AG09319 (cell line): Measurements from ENCODE around the gene ALOX12.

Experiments
- DNase-seq: peaks from one replicate; pipeline ENCODE4 v3.0.0-alpha.2; 2010; ENCODE audit warnings: low read depth; ENCODE audit errors: extremely low read depth
- TF ChIP-seq, protein P1 (sequence below): IDR thresholded peaks from 2 replicates; pipeline ENCODE4 v1.5.1; 2011; ENCODE audit warnings: low read depth, mild to moderate bottlenecking, inconsistent platforms, low read length, moderate library complexity

Gene ALOX12

DNA sequence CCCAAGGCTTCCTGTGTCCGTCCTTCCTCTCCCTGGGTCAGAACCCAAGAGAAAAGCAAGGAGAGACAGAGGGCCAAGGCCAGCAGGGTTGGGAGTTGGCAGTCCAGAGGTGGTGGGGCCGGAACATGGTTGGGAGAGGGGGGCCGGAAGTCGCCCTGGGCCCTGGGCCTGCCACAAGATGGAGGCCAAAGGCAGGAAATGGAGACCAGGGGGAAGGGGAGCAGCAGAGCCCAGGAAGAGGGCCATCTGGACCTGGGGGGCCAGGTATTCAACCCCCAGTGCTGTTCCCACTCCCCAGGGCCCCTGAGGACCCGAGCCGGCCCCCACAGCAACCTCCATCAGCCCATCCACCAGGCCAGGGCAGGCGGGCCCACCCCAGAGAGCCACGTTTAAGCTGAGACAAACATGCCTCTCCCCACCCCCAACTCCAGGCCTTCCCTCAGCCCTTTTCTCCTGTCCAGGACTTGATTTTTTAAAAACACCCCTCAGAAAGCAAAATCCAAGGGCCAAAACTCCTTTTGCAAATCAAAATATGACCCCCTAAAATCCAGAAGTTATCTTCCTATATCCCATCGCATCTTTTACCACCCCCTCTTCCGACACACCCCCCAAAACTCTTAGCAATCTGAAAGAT lies 22.6 kb downstream of the ALOX12 start:
- TF ChIP-seq, protein P1, sequence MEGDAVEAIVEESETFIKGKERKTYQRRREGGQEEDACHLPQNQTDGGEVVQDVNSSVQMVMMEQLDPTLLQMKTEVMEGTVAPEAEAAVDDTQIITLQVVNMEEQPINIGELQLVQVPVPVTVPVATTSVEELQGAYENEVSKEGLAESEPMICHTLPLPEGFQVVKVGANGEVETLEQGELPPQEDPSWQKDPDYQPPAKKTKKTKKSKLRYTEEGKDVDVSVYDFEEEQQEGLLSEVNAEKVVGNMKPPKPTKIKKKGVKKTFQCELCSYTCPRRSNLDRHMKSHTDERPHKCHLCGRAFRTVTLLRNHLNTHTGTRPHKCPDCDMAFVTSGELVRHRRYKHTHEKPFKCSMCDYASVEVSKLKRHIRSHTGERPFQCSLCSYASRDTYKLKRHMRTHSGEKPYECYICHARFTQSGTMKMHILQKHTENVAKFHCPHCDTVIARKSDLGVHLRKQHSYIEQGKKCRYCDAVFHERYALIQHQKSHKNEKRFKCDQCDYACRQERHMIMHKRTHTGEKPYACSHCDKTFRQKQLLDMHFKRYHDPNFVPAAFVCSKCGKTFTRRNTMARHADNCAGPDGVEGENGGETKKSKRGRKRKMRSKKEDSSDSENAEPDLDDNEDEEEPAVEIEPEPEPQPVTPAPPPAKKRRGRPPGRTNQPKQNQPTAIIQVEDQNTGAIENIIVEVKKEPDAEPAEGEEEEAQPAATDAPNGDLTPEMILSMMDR = no peak
- DNase-seq = no peak

DNA sequence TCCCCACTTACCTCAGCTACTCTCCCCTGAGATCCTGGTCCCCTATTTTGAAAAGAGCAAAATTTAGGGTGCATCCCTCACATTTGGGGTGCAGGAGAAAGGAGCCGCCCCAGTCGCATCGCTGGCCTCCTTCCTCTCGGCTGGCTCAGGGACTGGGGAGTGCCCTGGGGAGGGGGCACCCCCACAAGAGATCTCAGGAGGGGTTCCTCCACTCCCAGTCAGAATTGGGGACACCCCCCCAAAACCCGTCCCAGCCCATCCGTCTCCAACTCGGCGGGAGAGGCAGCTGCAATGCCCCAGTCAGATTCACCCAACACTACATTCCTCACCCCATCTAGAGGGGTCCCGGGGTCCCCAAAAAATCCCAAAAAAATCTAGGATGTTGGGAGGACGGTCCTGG lies 23.5 kb downstream of the ALOX12 start:
- DNase-seq = no peak
- TF ChIP-seq, protein P1 = no peak

DNA sequence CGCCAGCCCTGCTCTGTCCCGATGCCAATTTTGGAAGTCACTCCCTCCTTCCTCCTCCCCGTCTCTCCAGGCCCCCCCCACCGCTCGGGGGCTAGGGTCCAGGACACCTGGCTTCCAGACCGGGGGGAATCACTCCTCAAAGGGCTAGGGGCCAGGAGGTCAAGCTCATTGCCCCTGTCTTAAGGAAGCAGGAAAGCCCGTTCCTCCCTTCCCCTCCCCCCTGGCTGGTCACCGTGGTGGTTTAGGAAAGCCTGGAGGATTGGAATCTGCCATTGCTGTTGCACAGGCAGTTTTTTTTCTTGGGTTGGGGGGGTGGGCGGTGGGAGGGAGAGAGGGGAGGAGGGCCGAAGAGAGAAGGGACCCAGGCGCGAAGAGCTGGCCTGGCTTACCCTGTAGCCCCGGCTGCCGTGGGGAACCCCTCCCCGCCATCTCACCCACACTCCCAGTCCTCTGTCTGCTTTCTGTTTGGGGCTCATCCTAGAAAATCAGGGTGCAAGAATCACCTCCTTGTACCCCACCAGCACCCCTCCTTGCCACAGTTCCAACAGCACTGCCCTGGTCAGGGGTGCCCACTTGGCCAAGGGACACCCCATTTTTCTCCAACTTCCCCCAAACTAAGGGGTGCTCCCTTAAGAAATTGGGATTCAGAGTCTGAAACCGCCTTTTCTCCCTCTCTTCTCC lies 24.1 kb downstream of the ALOX12 start:
- TF ChIP-seq, protein P1 = no peak
- no peak for DNase-seq

DNA sequence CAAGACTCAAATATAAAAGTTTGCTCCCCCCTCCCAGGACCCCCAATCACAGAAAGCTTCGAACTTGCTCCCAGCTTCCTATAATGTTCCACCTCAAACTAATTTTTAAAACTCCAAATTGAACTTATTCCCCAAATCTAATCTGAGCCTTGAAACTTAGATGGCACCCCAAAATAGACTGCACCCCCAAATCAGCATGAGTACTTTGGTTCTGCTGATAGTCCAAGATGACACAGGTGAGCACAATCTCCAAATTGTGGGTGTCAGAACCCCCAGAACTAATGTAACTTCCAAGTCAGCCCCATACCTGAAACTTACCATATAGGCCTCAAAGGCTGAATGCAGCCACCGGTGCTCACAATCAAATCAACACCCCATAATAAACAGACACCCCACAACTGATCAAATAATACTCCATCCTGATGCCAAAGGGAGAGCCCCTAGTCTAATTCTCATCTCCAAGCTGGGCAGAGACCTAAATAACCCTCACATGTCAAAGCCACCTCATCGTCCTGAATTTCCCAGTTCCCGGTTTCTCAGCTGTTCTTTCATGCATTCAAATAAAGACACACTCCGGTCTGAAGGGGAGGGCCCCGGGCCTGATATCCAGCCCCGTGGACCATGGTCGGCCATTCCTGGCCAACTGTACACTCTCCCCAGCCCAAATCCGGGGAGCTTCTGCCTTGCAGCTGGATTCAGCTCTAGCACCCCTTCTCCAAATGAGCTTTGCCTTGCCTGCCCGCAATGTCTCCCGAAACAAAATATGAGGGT lies 25.2 kb downstream of the ALOX12 start:
- no peak for DNase-seq
- TF ChIP-seq, protein P1 = no peak

DNA sequence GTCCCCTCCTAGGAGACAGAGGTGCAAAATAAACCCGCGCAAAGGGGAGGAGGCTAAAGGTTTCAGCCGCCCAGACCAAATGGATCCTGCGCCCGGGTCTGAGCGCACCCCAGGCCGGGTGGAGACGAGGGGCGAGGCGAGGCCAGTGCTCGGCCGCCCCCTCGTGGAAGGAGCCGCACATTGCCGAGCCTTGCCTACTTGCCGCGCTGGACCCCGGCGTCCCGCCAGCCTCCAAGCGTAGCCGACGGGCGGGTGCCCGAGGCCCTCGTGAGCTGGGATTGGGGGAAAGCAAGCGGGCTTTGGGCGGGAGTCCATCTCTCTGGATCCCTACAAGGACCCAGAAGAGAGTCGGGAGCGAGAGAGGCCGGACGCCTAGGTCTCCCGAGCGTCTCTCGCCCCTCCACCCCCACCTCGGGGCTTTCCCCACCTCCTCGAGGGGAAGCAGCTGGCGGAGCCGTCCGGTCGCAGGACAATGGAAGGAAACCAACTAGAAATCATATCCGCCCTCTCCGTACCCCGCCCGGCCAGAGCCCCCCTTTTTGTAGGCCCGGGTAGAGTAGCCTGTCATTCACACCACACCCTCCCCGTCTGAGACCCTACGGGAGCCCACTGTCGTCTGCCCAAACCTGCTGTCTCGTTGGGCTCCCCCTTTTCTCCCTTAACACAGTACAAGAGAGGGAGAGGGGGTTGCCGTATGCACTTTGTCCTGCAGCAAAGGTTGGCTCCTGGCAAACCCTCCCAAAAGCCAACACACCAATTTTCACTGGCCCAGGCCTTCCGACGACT lies 26.3 kb downstream of the ALOX12 start:
- DNase-seq = no peak
- TF ChIP-seq, protein P1 = peak; percentile 88

DNA sequence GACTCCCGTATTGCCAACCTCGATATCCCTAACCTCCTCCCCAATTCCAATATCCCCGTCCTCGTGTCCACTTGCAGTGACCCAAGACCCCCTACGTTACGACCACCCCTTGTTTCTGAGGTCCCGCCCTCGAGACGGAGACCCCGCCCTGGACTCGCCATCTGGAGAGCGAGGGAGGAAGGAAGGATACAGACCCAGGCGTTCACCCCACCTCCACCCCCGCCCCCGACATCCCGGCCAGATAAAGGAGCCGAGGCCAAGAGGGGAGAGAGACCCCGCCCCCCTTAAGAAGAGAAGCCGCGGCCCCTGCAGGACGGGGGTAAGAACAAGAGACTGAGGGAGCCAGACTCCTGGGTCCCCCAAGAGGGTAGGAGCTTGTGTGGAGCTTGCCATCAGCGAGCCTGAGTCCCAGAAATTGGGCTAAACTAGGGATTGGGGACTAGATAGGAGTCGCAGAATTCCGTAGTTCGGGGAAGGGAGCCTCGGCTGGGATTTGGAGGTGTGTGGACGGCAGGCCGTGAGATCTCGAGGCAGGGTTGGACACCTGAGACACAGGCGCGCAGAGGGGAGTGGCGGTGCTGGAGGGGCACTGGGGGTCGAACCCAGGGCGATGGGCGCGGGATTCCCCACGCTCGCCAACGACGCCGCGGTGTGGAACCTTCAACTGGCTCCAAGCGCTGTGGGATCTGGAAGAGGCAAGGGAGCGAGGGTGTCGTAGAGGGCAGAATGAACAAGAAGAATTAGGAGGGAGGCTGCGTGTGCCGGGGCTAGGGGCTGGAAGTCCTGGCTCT lies 27.1 kb downstream of the ALOX12 start, which contains the start of gene BCL6B:
TSS of gene BCL6B (plus strand) at position 270 of the 791 bp plus-strand sequence. CDS start 622 bp downstream, outside the sequence.
- TF ChIP-seq, protein P1 = no peak
- DNase-seq = no peak
